Stimulated activated CD4-positive, alpha-beta T cell treated with anti-CD3 and anti-CD28 coated beads, Interleukin-1b, Interleukin-23, amount 100 ng/mL, for 48 hours (primary cell): Measurements from ENCODE around the gene CTNND2.
"Not testable (repeated sequence)": the region's sequence is repeated elsewhere in the genome, so short reads cannot be mapped to it uniquely, and the experiment has no call there.

Experiments
- DNase-seq: peaks from one replicate; pipeline ENCODE4 v3.0.0-alpha.2; 2020

CTNND2 gene

GRCh38 chr5:11656916-11657315 lies 247.3 kb downstream of the CTNND2 start:
- no peak for DNase-seq

GRCh38 chr5:11655681-11656080 lies 248.6 kb downstream of the CTNND2 start:
- DNase-seq = no peak

GRCh38 chr5:11650936-11651335 lies 253.3 kb downstream of the CTNND2 start:
- no peak for DNase-seq

- no peak for DNase-seq
These were observed 258.1 kb downstream of the CTNND2 start for GRCh38 chr5:11646141-11646540.

GRCh38 chr5:11642438-11642837 lies 261.8 kb downstream of the CTNND2 start:
- no peak for DNase-seq

- DNase-seq = no peak
These were observed 263.9 kb downstream of the CTNND2 start for GRCh38 chr5:11640158-11640873.

GRCh38 chr5:11622785-11623184 lies 281.5 kb downstream of the CTNND2 start:
- DNase-seq = no peak

GRCh38 chr5:11620172-11620571 lies 284.1 kb downstream of the CTNND2 start:
- no peak for DNase-seq

GRCh38 chr5:11619339-11620024 lies 284.8 kb downstream of the CTNND2 start:
- DNase-seq = no peak

GRCh38 chr5:11617080-11617479 lies 287.2 kb downstream of the CTNND2 start:
- no peak for DNase-seq

GRCh38 chr5:11616624-11617023 lies 287.6 kb downstream of the CTNND2 start:
- DNase-seq = not testable (repeated sequence)

GRCh38 chr5:11611011-11611410 lies 293.2 kb downstream of the CTNND2 start:
- no peak for DNase-seq

- DNase-seq = no peak
These were observed 294.5 kb downstream of the CTNND2 start for GRCh38 chr5:11609570-11610303.

GRCh38 chr5:11608530-11608929 lies 295.7 kb downstream of the CTNND2 start:
- DNase-seq = no peak

- DNase-seq = no peak
These were observed 296.2 kb downstream of the CTNND2 start for GRCh38 chr5:11607944-11608483.

- no peak for DNase-seq
These were observed 301.9 kb downstream of the CTNND2 start for GRCh38 chr5:11602298-11602697.

- DNase-seq = no peak
These were observed 304.7 kb downstream of the CTNND2 start for GRCh38 chr5:11599499-11599898.

GRCh38 chr5:11596657-11597071 lies 307.6 kb downstream of the CTNND2 start:
- no peak for DNase-seq

GRCh38 chr5:11596185-11596584 lies 308.1 kb downstream of the CTNND2 start:
- DNase-seq = no peak

- no peak for DNase-seq
These were observed 309.2 kb downstream of the CTNND2 start for GRCh38 chr5:11595045-11595444.

GRCh38 chr5:11594021-11594420 lies 310.2 kb downstream of the CTNND2 start:
- DNase-seq = no peak

GRCh38 chr5:11590475-11590874 lies 313.8 kb downstream of the CTNND2 start:
- DNase-seq = no peak

GRCh38 chr5:11588803-11589202 lies 315.4 kb downstream of the CTNND2 start:
- DNase-seq = no peak

GRCh38 chr5:11584017-11584416 lies 320.2 kb downstream of the CTNND2 start:
- DNase-seq = no peak
